OCI-LY3 (cell line): ENCODE results near the gene CREBBP.

Source experiments
- H2AFZ ChIP-seq: fragments of 200-600, 300-600 bp; shearing (Covaris generic); 2 replicates; pipeline ENCODE4 v1.6.0; 2014; ENCODE audit warnings: antibody characterized with exemption, low read depth, low read length
- H3K27ac ChIP-seq: fragments of 200-600, 300-600 bp; sonication (generic); 2 replicates; pipeline ENCODE4 v1.5.1; 2014; ENCODE audit warnings: mild to moderate bottlenecking, low read length, moderate library complexity, mixed read lengths
- H3K27me3 ChIP-seq: fragments of 200-600, 300-600 bp; sonication (generic); 2 replicates; pipeline ENCODE4 v1.6.1; 2014; ENCODE audit warnings: low read depth, low read length, mixed read lengths
- H3K36me3 ChIP-seq: fragments of 200-600, 300-600 bp; sonication (generic); replicated peaks from 2 replicates; pipeline ENCODE3; 2014; ENCODE audit warnings: low read depth, low read length, mixed read lengths
- H3K4me1 ChIP-seq: fragments of 300-600, 200-600 bp; sonication (generic); 2 replicates; pipeline ENCODE4 v1.6.1; 2014; ENCODE audit warnings: low read length, mixed read lengths
- H3K4me2 ChIP-seq: fragments of 200-600, 300-600 bp; sonication (generic); 2 replicates; pipeline ENCODE4 v1.6.1; 2014; ENCODE audit warnings: low read length, mixed read lengths
- H3K4me3 ChIP-seq: fragments of 300-600, 200-600 bp; sonication (generic); 2 replicates; pipeline ENCODE4 v1.5.1; 2014; ENCODE audit warnings: antibody characterized with exemption, mild to moderate bottlenecking, low read length, moderate library complexity
- H3K79me2 ChIP-seq: fragments of 300-600, 200-600 bp; shearing (Covaris generic); 2 replicates; pipeline ENCODE4 v1.6.1; 2014; ENCODE audit warnings: mild to moderate bottlenecking, low read length, mixed read lengths
- H3K9ac ChIP-seq: fragments of 300-600, 200-600 bp; shearing (Covaris generic); 2 replicates; pipeline ENCODE4 v1.6.0; 2014; ENCODE audit warnings: mild to moderate bottlenecking, low read length, moderate library complexity
- H3K9me3 ChIP-seq: fragments of 200-600, 300-600 bp; shearing (Covaris generic); 2 replicates; pipeline ENCODE4 v1.6.1; 2014; ENCODE audit warnings: low read length, mixed read lengths; ENCODE audit not compliant: insufficient read depth
- H4K20me1 ChIP-seq: fragments of 200-600, 300-600 bp; sonication (generic); 2 replicates; pipeline ENCODE4 v1.6.1; 2016; ENCODE audit warnings: low read length, mixed read lengths; ENCODE audit not compliant: insufficient read depth
- CTCF ChIP-seq: fragments of 200-600, 300-600 bp; sonication (generic); IDR thresholded peaks from 2 replicates; pipeline ENCODE4 v1.5.1; 2014; ENCODE audit warnings: antibody characterized with exemption, low read length, low read depth
- EZH2phosphoT487 ChIP-seq: fragments of 200-600 bp; shearing (Covaris generic); IDR thresholded peaks from 2 replicates; pipeline ENCODE4 v1.6.1; 2018; ENCODE audit warnings: antibody characterized with exemption, mixed run types, low read depth

The CREBBP gene

GRCh38 chr16:3734758-3735221 is 145.7 kb downstream of the CREBBP start:
- no peaks in the 10 kb centered on the region for H4K20me1 ChIP-seq
- TF ChIP-seq EZH2phosphoT487 (no peak), CTCF (no peak)

GRCh38 chr16:3734084-3734757 is 146.3 kb downstream of the CREBBP start:
- Histone ChIP-seq H3K9ac (no peak overlapping the region), H4K20me1 (no peaks in the 10 kb centered on the region), H3K79me2 (no peaks in the 10 kb centered on the region), H2AFZ (no peak overlapping the region), H3K4me1 (no peaks in the 10 kb centered on the region), H3K9me3 (no peaks in the 10 kb centered on the region), H3K36me3 (peaks cover 26% of the 10 kb centered on the region), H3K4me2 (no peak overlapping the region), H3K27me3 (no peaks in the 10 kb centered on the region), H3K27ac (no peak overlapping the region), H3K4me3 (no peak overlapping the region)
- TF ChIP-seq CTCF = no peak
- no peak for TF ChIP-seq EZH2phosphoT487

More at GRCh38 chr16:3734758-3735221, 145.7 kb downstream of the CREBBP start:
- Histone ChIP-seq H3K27ac (no peak overlapping the region), H3K9me3 (no peaks in the 10 kb centered on the region), H3K27me3 (no peaks in the 10 kb centered on the region), H3K4me3 (no peak overlapping the region), H2AFZ (no peak overlapping the region), H3K79me2 (no peaks in the 10 kb centered on the region), H3K4me1 (no peaks in the 10 kb centered on the region), H3K36me3 (peaks cover 30% of the 10 kb centered on the region), H3K9ac (no peak overlapping the region), H3K4me2 (no peak overlapping the region)

GRCh38 chr16:3732171-3732570 is 148.3 kb downstream of the CREBBP start:
- Histone ChIP-seq H3K4me3 (no peak overlapping the region), H3K9me3 (no peaks in the 10 kb centered on the region), H3K9ac (no peak overlapping the region), H3K79me2 (no peaks in the 10 kb centered on the region), H3K4me1 (no peaks in the 10 kb centered on the region), H3K36me3 (peaks cover 29% of the 10 kb centered on the region), H2AFZ (no peak overlapping the region), H3K27me3 (no peaks in the 10 kb centered on the region), H4K20me1 (no peaks in the 10 kb centered on the region), H3K4me2 (no peak overlapping the region), H3K27ac (no peak overlapping the region)
- TF ChIP-seq EZH2phosphoT487 = no peak
- TF ChIP-seq CTCF = no peak

GRCh38 chr16:3731126-3731935 is 149.2 kb downstream of the CREBBP start:
- no peak overlapping the region for H3K27ac ChIP-seq
- H3K9ac ChIP-seq = no peak overlapping the region
- H3K4me3 ChIP-seq = no peak overlapping the region
- TF ChIP-seq EZH2phosphoT487 (no peak), CTCF (no peak)
- H3K9me3 ChIP-seq = no peaks in the 10 kb centered on the region
- H3K27me3 ChIP-seq = no peaks in the 10 kb centered on the region
- no peaks in the 10 kb centered on the region for H3K79me2 ChIP-seq
- no peak overlapping the region for H2AFZ ChIP-seq
- no peaks in the 10 kb centered on the region for H3K4me1 ChIP-seq
- no peaks in the 10 kb centered on the region for H4K20me1 ChIP-seq
- peaks cover 28% of the 10 kb centered on the region for H3K36me3 ChIP-seq
- no peak overlapping the region for H3K4me2 ChIP-seq
